WERI-Rb-1 (cell line): ENCODE measurements around the gene TDP1.

ENCODE experiments used
- DNase-seq: peaks from one replicate; pipeline ENCODE4 v3.0.0-alpha.2; 2020
- H3K27ac ChIP-seq: fragments of 250-450 bp; sonication (Bioruptor Pico); 2 replicates; pipeline ENCODE4 v1.5.1; 2020; ENCODE audit warnings: mild to moderate bottlenecking, moderate library complexity
- H3K27me3 ChIP-seq: fragments of 250-450 bp; sonication (Bioruptor Pico); 2 replicates; pipeline ENCODE4 v1.5.1; 2021; ENCODE audit warnings: mild to moderate bottlenecking, low read depth, moderate library complexity; ENCODE audit not compliant: insufficient read depth, severe bottlenecking
- H3K36me3 ChIP-seq: fragments of 250-450 bp; sonication (Bioruptor Pico); 2 replicates; pipeline ENCODE4 v1.5.1; 2020; ENCODE audit warnings: mild to moderate bottlenecking, moderate library complexity
- H3K4me3 ChIP-seq: 2 replicates; pipeline ENCODE4 v1.5.1; 2011; ENCODE audit warnings: low read depth, mild to moderate bottlenecking, control low read depth, low read length
- H3K9me3 ChIP-seq: fragments of 250-450 bp; sonication (Bioruptor Pico); 2 replicates; pipeline ENCODE4 v1.5.1; 2021; ENCODE audit warnings: mild to moderate bottlenecking, moderate library complexity; ENCODE audit not compliant: severe bottlenecking
- TF ChIP-seq, protein P1 (sequence below): IDR thresholded peaks from 2 replicates; pipeline ENCODE4 v1.5.1; 2011; ENCODE audit warnings: low read depth, mild to moderate bottlenecking, control low read depth, inconsistent platforms, low read length

TDP1 gene

DNA sequence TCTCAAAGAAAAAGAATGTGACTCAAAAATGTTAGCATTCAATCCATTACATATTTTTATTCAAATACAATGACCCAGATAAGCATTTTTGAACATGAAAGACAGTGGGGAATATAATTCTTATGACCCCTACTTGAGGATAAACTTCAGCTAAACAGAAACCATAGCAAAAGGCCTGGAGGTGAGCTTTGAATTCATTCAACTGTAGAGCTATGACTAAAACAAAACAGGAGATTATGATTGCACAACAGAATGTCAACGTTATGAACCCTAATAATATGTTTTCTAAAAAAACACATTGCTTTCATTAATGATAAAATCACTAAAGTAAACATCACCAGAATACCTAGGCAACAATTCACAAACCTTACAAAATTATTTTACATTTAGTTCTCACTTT is 29.0 kb upstream of the TDP1 start:
- Histone ChIP-seq H3K36me3 (0 out of 2 replicates have a peak, but pooled peaks cover 2% of the 10 kb centered on the region), H3K27ac (no peak overlapping the region), H3K27me3 (no peaks in the 10 kb centered on the region), H3K9me3 (no peaks in the 10 kb centered on the region), H3K4me3 (no peak overlapping the region)
- no peak for DNase-seq
- TF ChIP-seq, protein P1, sequence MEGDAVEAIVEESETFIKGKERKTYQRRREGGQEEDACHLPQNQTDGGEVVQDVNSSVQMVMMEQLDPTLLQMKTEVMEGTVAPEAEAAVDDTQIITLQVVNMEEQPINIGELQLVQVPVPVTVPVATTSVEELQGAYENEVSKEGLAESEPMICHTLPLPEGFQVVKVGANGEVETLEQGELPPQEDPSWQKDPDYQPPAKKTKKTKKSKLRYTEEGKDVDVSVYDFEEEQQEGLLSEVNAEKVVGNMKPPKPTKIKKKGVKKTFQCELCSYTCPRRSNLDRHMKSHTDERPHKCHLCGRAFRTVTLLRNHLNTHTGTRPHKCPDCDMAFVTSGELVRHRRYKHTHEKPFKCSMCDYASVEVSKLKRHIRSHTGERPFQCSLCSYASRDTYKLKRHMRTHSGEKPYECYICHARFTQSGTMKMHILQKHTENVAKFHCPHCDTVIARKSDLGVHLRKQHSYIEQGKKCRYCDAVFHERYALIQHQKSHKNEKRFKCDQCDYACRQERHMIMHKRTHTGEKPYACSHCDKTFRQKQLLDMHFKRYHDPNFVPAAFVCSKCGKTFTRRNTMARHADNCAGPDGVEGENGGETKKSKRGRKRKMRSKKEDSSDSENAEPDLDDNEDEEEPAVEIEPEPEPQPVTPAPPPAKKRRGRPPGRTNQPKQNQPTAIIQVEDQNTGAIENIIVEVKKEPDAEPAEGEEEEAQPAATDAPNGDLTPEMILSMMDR = no peak

DNA sequence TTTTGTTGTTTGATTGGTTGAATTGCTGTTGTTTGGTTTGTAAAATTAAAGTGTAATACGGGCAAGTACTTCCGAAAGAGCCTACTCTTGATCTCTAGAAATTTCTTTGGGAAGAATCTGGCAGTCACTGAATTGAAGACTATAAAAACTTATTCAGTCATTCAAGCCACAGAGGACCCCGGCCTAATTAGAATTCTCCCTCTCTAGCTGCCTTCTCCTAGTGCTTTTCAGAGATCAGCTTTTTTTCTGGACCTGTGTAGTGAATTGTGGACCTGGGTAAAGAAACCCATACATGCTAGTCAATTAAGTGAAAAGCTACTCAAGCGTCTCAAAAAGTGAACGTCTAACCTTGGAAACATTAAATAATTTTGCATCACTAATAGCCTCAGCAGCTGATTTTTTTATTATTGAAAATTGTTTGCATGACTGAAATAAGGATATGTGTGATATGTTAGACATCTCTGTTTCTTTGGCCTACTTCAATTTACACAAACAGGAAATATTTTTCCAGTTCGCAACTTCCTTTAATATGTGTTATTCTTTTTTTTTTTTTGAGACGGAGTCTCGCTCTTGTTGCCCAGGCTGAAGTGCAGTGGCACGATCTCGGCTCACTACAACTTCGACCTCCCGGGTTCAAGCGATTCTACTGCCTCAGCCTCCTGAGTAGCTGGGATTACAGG is 28.4 kb upstream of the TDP1 start:
- Histone ChIP-seq H3K9me3 (no peaks in the 10 kb centered on the region), H3K27me3 (no peaks in the 10 kb centered on the region), H3K36me3 (0 out of 2 replicates have a peak, but pooled peaks cover 2% of the 10 kb centered on the region), H3K4me3 (no peak overlapping the region), H3K27ac (no peak overlapping the region)
- DNase-seq = no peak
- TF ChIP-seq, protein P1 = no peak

DNA sequence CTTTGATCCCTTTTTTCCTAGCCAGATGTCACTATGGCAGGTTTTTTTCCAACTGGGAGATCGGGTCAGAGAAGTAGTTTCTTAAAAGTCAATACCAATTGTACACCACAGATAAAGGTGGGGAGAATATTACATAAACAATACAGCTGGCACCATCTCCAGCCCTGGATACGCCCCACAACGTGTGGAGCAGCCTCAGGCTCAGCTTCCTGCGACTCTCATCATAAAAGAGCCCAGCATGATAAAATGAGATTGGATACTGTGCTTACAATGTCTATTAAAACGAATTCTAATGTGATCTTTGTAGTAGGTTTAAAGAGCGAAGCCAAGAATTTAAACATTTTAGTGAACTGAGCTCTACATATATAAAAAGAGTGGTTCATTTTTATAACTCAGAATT is 22.7 kb upstream of the TDP1 start:
- Histone ChIP-seq H3K9me3 (no peaks in the 10 kb centered on the region), H3K27me3 (no peaks in the 10 kb centered on the region), H3K27ac (no peak overlapping the region), H3K4me3 (no peak overlapping the region), H3K36me3 (no peaks in the 10 kb centered on the region)
- DNase-seq = no peak
- TF ChIP-seq, protein P1 = no peak

DNA sequence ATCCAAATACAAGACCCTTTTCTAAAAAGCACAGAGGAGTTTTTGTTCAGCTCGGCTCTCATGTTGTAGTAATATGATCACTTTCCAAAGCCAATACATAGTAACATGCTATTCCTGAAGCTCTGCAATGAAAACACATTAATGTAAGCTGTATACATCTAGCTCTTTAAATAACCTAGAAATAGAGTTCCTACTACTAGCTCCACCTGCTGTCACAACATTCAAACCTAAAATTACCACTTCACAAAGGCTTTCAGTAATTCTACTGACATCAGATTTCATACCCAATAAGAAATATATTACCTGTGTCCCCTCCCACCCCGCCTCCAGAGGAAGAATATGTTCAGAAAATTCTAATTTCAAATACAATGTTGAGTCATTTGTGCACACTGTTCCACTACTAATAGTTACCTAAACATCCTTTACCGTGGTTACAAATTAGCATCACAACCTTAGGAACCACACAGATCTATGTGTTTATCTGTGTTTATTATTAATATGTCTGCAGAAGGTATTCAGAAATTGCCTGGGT is 19.0 kb upstream of the TDP1 start:
- no peak for DNase-seq
- Histone ChIP-seq H3K27ac (no peak overlapping the region), H3K36me3 (no peaks in the 10 kb centered on the region), H3K9me3 (no peaks in the 10 kb centered on the region), H3K4me3 (no peak overlapping the region), H3K27me3 (no peaks in the 10 kb centered on the region)
- TF ChIP-seq, protein P1 = no peak

DNA sequence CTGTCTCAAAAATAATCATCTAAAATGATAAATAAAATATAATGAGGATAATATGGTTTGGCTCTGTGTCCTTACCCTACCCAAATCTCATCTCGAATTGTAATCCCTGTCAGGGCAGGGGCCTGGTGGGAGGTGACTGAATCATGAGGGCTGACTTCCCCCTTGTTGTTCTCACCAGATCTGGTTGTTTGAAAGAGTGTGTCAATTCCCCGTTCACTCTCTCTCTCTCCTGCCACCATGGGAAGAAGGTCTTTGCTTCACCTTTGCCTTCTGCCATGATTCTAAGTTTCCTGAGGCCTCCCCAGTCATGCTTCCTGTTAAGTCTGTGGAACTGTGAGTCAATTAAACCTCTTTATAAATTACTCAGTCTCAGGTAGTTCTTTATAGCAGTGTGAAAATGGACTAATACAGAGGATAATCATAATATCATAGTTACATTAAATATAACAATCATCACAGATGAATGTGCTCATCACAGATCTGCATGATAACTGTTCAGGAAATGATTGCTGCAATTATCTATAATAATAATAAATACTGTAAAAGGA is 13.8 kb upstream of the TDP1 start:
- Histone ChIP-seq H3K27ac (no peak overlapping the region), H3K4me3 (no peak overlapping the region), H3K36me3 (no peaks in the 10 kb centered on the region; the same call in 1 of the 2 replicates), H3K9me3 (no peaks in the 10 kb centered on the region), H3K27me3 (no peaks in the 10 kb centered on the region)
- TF ChIP-seq, protein P1 = no peak
- DNase-seq = no peak
